Gastroesophageal sphincter (tissue), 3 donors: ENCODE data around the gene LYZL6.

Experiments used
- CTCF ChIP-seq, 4 experiments: fragments of 200-600 bp in 2 of 4; fragments of 450-650 bp in 2 of 4; sonication (generic) in 1 of 4; IDR thresholded peaks; one replicate each; pipeline ENCODE4 v1.5.1; 2017 to 2019; ENCODE audit warnings: antibody characterized with exemption in 4 of 4, mild to moderate bottlenecking in 2 of 4, moderate library complexity in 2 of 4
- POLR2A ChIP-seq, 2 donors: fragments of 450-650 bp; IDR thresholded peaks; one replicate each; pipeline ENCODE4 v1.6.1; 2017; ENCODE audit warnings: antibody characterized with exemption in 2 of 2, mild to moderate bottlenecking in 2 of 2, moderate library complexity in 1 of 2

- TF ChIP-seq POLR2A (IDR thresholded peaks at IDR 0.05) (no peak), CTCF (IDR thresholded peaks at IDR 0.05) (no peak)
These were observed 8.8 kb downstream of the LYZL6 start for GRCh38 chr17:35934760-35935159.
